ENCODE measurements around the gene ETV2.

GRCh38 chr19:35595928-35596327, 45.6 kb upstream of the ETV2 start:
- TF ChIP-seq CTCF (IDR thresholded peaks at IDR 0.05; ENCODE audit: borderline replicate concordance, extremely low read depth, low read length, poor library complexity, severe bottlenecking), result no peak
- no peak for TF ChIP-seq EZH2 (IDR thresholded peaks at IDR 0.05; ENCODE audit: borderline replicate concordance, low read depth, low read length, severe bottlenecking)
